CD4-positive, alpha-beta T cell (primary cell): ENCODE results near the gene TNFRSF6B. TPM values are rescaled to one million over a fixed set of nuclear protein-coding genes. Genes with fewer than 3 reads are reported as not detected.

Experiments
- ATAC-seq: fragments of 200-7000 bp; cut with Tn5 transposase; one replicate; pipeline ENCODE4 v1.10.0; 2022; ENCODE audit warnings: mild to moderate bottlenecking; ENCODE audit not compliant: poor library complexity
- CTCF ChIA-PET: fragments of 350-600 bp; sonication (Branson Sonifier 250); formaldehyde crosslinking; loops from one replicate; lab custom pipeline; 2021; ENCODE audit warnings: antibody characterized with exemption, inconsistent platforms; lab: Charles Lee
- POLR2A ChIA-PET: fragments of 350-600 bp; sonication (Branson Sonifier 250); formaldehyde crosslinking; loops from one replicate; lab custom pipeline; 2021; ENCODE audit warnings: antibody characterized with exemption, inconsistent platforms; lab: Charles Lee
- DNase-seq, 14 experiments: peaks; one replicate each; pipeline ENCODE4 v3.0.0-alpha.2; 2013 to 2020; ENCODE audit warnings: mixed read lengths in 2 of 14
- H3K27ac ChIP-seq, 2 donors: one replicate each; pipeline versions ENCODE4 v1.5.1 to v1.7.0; 2013; ENCODE audit warnings: low read length in 2 of 2, low read depth in 1 of 2, mild to moderate bottlenecking in 1 of 2
- H3K27me3 ChIP-seq, 2 experiments: 1 replicate in 1 of 2; 2 replicates in 1 of 2; pipeline versions ENCODE4 v1.6.1 to v1.7.0; 2013; ENCODE audit warnings: low read length in 2 of 2, control low read depth in 1 of 2, mild to moderate bottlenecking in 1 of 2, moderate library complexity in 1 of 2; ENCODE audit not compliant: insufficient read depth in 2 of 2, control insufficient read depth in 1 of 2
- H3K36me3 ChIP-seq: one replicate; pipeline ENCODE4 v1.6.1; 2013; ENCODE audit warnings: low read length, control low read depth; ENCODE audit not compliant: insufficient read depth
- H3K4me1 ChIP-seq: one replicate; pipeline ENCODE4 v1.6.1; 2013; ENCODE audit warnings: low read length, control low read depth; ENCODE audit not compliant: insufficient read depth
- H3K4me3 ChIP-seq: one replicate; pipeline ENCODE4 v1.5.1; 2013; ENCODE audit warnings: mild to moderate bottlenecking, low read length, moderate library complexity
- H3K9me3 ChIP-seq, 2 experiments: 1 replicate in 1 of 2; 2 replicates in 1 of 2; pipeline versions ENCODE4 v1.6.1 to v1.7.0; 2013; ENCODE audit warnings: low read length in 2 of 2, mild to moderate bottlenecking in 2 of 2, control low read depth in 1 of 2, moderate library complexity in 1 of 2; ENCODE audit not compliant: control insufficient read depth in 1 of 2, insufficient read depth in 1 of 2
- H3K27ac Mint-ChIP-seq: one replicate; pipeline ENCODE4 v1.8.0; 2020; ENCODE audit warnings: mixed read lengths
- H3K27me3 Mint-ChIP-seq: one replicate; pipeline ENCODE4 v1.8.0; 2021; ENCODE audit warnings: mixed read lengths
- H3K36me3 Mint-ChIP-seq: one replicate; pipeline ENCODE4 v1.8.0; 2021; ENCODE audit warnings: low read depth, mixed read lengths
- H3K4me1 Mint-ChIP-seq: one replicate; pipeline ENCODE4 v1.8.0; 2021; ENCODE audit warnings: low read depth, mixed read lengths
- H3K4me3 Mint-ChIP-seq: one replicate; pipeline ENCODE4 v1.8.0; 2020; ENCODE audit warnings: mild to moderate bottlenecking, mixed read lengths
- H3K9me3 Mint-ChIP-seq: one replicate; pipeline ENCODE4 v1.8.0; 2020; ENCODE audit warnings: mixed read lengths
- CTCF ChIP-seq: fragments of 200-600 bp; IDR thresholded peaks from one replicate; pipeline ENCODE4 v1.8.0; 2022; ENCODE audit warnings: antibody characterized with exemption, mild to moderate bottlenecking
- intact Hi-C, 2 experiments: fragments of 100-400 bp; cut with DNase I in 1 of 2; cut with micrococcal nuclease in 1 of 2; formaldehyde crosslinking; loops; one replicate each; pipeline versions ENCODE4 v1.15.1 to v1.9.0; 2023 to 2025; cut with DNase I, micrococcal nuclease
- total RNA-seq, 174 experiments: library from RNA in 2 of 174; stranded (reverse) in 2 of 174; gene quantifications; one replicate each; pipeline ENCODE4 v1.2.3 and lab custom pipeline; 2021 to 2026

The TNFRSF6B gene
- total RNA-seq, 2 experiments from 2014 or later: 2.5 to 2.6 TPM

- DNase-seq (peak in 2 of 14 experiments; percentile 35 to 43), ATAC-seq (no peak)
- Histone ChIP-seq H3K4me1 (peaks cover 67% of the 10 kb centered on the region), H3K4me3 (no peak overlapping the region), H3K27me3 (no peaks in the 10 kb centered on the region), H3K27ac (peak overlapping the region in 1 of 2 donors; percentile 83), H3K36me3 (peaks cover 49% of the 10 kb centered on the region), H3K9me3 (no peaks in the 10 kb centered on the region)
- no peak for TF ChIP-seq CTCF
- Mint-ChIP-seq H3K4me1 (peaks cover 25% of the 10 kb centered on the region), H3K27ac (peak overlapping the region; percentile 88), H3K9me3 (no peaks in the 10 kb centered on the region), H3K27me3 (no peaks in the 10 kb centered on the region), H3K4me3 (peak overlapping the region; percentile 91), H3K36me3 (peaks cover 26% of the 10 kb centered on the region)
- POLR2A ChIA-PET: interaction anchor here (0.6 to 9.9 kb wide), 7 partner anchors 16 to 129 kb away, joined by 3 to 168 read pairs (median 13); partner anchors contain the start of genes ARFRP1, RTEL1, TPD52L2 and ZGPAT
- intact Hi-C loops: loop anchor here in 1 of 2 experiments (5.0 to 10.0 kb wide), 2 partner anchors 47 to 80 kb away; partner anchors contain the start of genes RTEL1 and STMN3
- CTCF ChIA-PET: interaction anchor here (1.1 to 6.3 kb wide), 5 partner anchors 13 to 93 kb away, joined by 4 to 44 read pairs (median 15); partner anchors contain the start of genes ARFRP1 and ZGPAT
These were observed 38.8 kb downstream of the TNFRSF6B start for GRCh38 chr20:63734946-63735858.

- Histone ChIP-seq H3K4me3 (peak within 1 kb of the TSS; percentile 92), H3K9me3 (no peaks in the 10 kb centered on the region), H3K27me3 (no peaks in the 10 kb centered on the region), H3K4me1 (peaks cover 65% of the 10 kb centered on the region), H3K27ac (peak within 1 kb of the TSS; percentile 49 to 83), H3K36me3 (peaks cover 50% of the 10 kb centered on the region)
- DNase-seq (peak; percentile 70 to 94 (median 82)), ATAC-seq (peak; percentile 71)
- ChIA-PET CTCF (interaction anchor here (1.1 to 6.3 kb wide), 7 partner anchors 13 to 128 kb away, joined by 4 to 44 read pairs (median 5); partner anchors contain the start of genes ARFRP1 and ZGPAT), POLR2A (interaction anchor here (0.6 to 9.9 kb wide), 24 partner anchors 8 to 215 kb away, joined by 3 to 168 read pairs (median 6); partner anchors contain the start of genes ARFRP1, GMEB2, PPDPF and PTK6)
- peaks cover 26% of the 10 kb centered on the region for H3K36me3 Mint-ChIP-seq
- H3K4me3 Mint-ChIP-seq: peak within 1 kb of the TSS; percentile 91
- no peaks in the 10 kb centered on the region for H3K27me3 Mint-ChIP-seq
- TF ChIP-seq CTCF: no peak
- intact Hi-C loops: loop anchor here (1.0 to 10.0 kb wide), 5 partner anchors 15 to 81 kb away; partner anchors contain the start of genes ARFRP1 (in 1 of the 2), RTEL1 (in 1 of the 2), STMN3 (in 1 of the 2) and ZGPAT (in 1 of the 2)
- no peaks in the 10 kb centered on the region for H3K9me3 Mint-ChIP-seq
- peaks cover 25% of the 10 kb centered on the region for H3K4me1 Mint-ChIP-seq
- H3K27ac Mint-ChIP-seq: peak within 1 kb of the TSS; percentile 88
These were observed 39.6 kb downstream of the TNFRSF6B start, which contains the start of gene LIME1 for GRCh38 chr20:63735859-63736718. LIME1 (plus strand) TSS chr20:63736664; CDS start chr20:63737550, 886 bp downstream.
